ENCODE measurements around the gene GFER.

Gene GFER

GRCh38 chr16:1974157-1975070 is 9.6 kb upstream of the GFER start:
- DNase-seq (ENCODE audit: low read depth) = no peak

- DNase-seq (ENCODE audit: low read depth) = no peak
Observed at GRCh38 chr16:1975432-1976215, 8.4 kb upstream of the GFER start.

- no peak for DNase-seq (ENCODE audit: low read depth)
Observed at GRCh38 chr16:1976216-1976520, 7.8 kb upstream of the GFER start.

GRCh38 chr16:1976951-1977874 is 6.8 kb upstream of the GFER start:
- DNase-seq (ENCODE audit: low read depth) = no peak

GRCh38 chr16:1977875-1978268 is 6.1 kb upstream of the GFER start:
- no peak for DNase-seq (ENCODE audit: low read depth)

GRCh38 chr16:1978476-1979120 is 5.4 kb upstream of the GFER start:
- no peak for DNase-seq (ENCODE audit: low read depth)

GRCh38 chr16:1979271-1980029 is 4.5 kb upstream of the GFER start:
- DNase-seq (ENCODE audit: low read depth) = no peak

- DNase-seq (ENCODE audit: low read depth) = no peak
Observed at GRCh38 chr16:1980030-1980769, 3.8 kb upstream of the GFER start.

- no peak for DNase-seq (ENCODE audit: low read depth)
Observed at GRCh38 chr16:1980770-1981087, 3.3 kb upstream of the GFER start.

GRCh38 chr16:1981398-1981836 is 2.6 kb upstream of the GFER start, which contains the start of gene NOXO1:
TSS of gene NOXO1 (minus strand) at chr16:1981469. CDS start at chr16:1981179, 290 bp downstream.
- no peak for DNase-seq (ENCODE audit: low read depth)

GRCh38 chr16:1982013-1982433 is 2.0 kb upstream of the GFER start:
- DNase-seq (ENCODE audit: low read depth) = no peak

- DNase-seq (ENCODE audit: low read depth) = no peak
Observed at GRCh38 chr16:1982991-1983543, 926 bp upstream of the GFER start.

- no peak for DNase-seq (ENCODE audit: low read depth)
Observed at GRCh38 chr16:1984347-1985225, 593 bp downstream of the GFER start.

GRCh38 chr16:1985466-1986150 is 1.6 kb downstream of the GFER start:
- DNase-seq (ENCODE audit: low read depth) = no peak

- DNase-seq (ENCODE audit: low read depth) = no peak
Observed at GRCh38 chr16:1987198-1987597, 3.2 kb downstream of the GFER start.

GRCh38 chr16:1989209-1990100 is 5.5 kb downstream of the GFER start, which contains the start of gene SYNGR3:
TSS of gene SYNGR3 (plus strand) at chr16:1989970. CDS start at chr16:1990103, 133 bp downstream.
- DNase-seq (ENCODE audit: low read depth) = no peak

GRCh38 chr16:1990101-1990350 is 6.0 kb downstream of the GFER start:
- no peak for DNase-seq (ENCODE audit: low read depth)
